Gastroesophageal sphincter (tissue), 3 donors: ENCODE data around the gene MGLL.

Experiments used
- CTCF ChIP-seq, 4 experiments: fragments of 200-600 bp in 2 of 4; fragments of 450-650 bp in 2 of 4; sonication (generic) in 1 of 4; IDR thresholded peaks; one replicate each; pipeline ENCODE4 v1.5.1; 2017 to 2019; ENCODE audit warnings: antibody characterized with exemption in 4 of 4, mild to moderate bottlenecking in 2 of 4, moderate library complexity in 2 of 4
- POLR2A ChIP-seq, 2 donors: fragments of 450-650 bp; IDR thresholded peaks; one replicate each; pipeline ENCODE4 v1.6.1; 2017; ENCODE audit warnings: antibody characterized with exemption in 2 of 2, mild to moderate bottlenecking in 2 of 2, moderate library complexity in 1 of 2
- POLR2AphosphoS5 ChIP-seq: sonication (generic); formaldehyde crosslinking; IDR thresholded peaks from one replicate; pipeline ENCODE4 v1.6.1; 2017; ENCODE audit warnings: antibody characterized with exemption

GRCh38 chr3:127734754-127735473 lies 87.4 kb downstream of the MGLL start:
- TF ChIP-seq CTCF (IDR thresholded peaks at IDR 0.05) (no peak), POLR2AphosphoS5 (no peak), POLR2A (IDR thresholded peaks at IDR 0.05) (no peak)
